Prostate gland (tissue), 2 donors: ENCODE results near the gene ARHGEF11. TPM values are rescaled to one million over a fixed set of nuclear protein-coding genes. Genes with fewer than 3 reads are reported as not detected.

Source experiments
- DNase-seq: peaks from one replicate; pipeline ENCODE4 v3.0.0-alpha.2; 2019; ENCODE audit warnings: low spot score
- H3K27ac ChIP-seq, 2 donors: fragments of 200-600 bp; sonication (generic); 2 replicates each; pipeline ENCODE4 v1.5.1; 2017 to 2019
- H3K27me3 ChIP-seq: fragments of 200-600 bp; sonication (generic); replicated peaks from 2 replicates; pipeline ENCODE4 v1.5.1; 2019; ENCODE audit not compliant: insufficient read depth
- H3K36me3 ChIP-seq, 2 donors: fragments of 200-600 bp; sonication (generic); 1 replicate in 1 of 2; 2 replicates in 1 of 2; pipeline versions ENCODE4 v1.5.1 to v1.8.1; 2017 to 2019
- H3K4me1 ChIP-seq: fragments of 200-600 bp; sonication (generic); replicated peaks from 2 replicates; pipeline ENCODE4 v1.5.1; 2019
- H3K4me3 ChIP-seq, 2 donors: fragments of 200-600 bp; sonication (generic); 2 replicates each; pipeline ENCODE4 v1.5.1; 2017 to 2019
- H3K9me3 ChIP-seq: fragments of 200-600 bp; sonication (generic); 2 replicates; pipeline ENCODE4 v1.5.1; 2017
- POLR2A ChIP-seq: fragments of 450-650 bp; IDR thresholded peaks from one replicate; pipeline ENCODE4 v1.6.1; 2016; ENCODE audit warnings: antibody characterized with exemption, mild to moderate bottlenecking
- POLR2AphosphoS5 ChIP-seq: sonication (generic); formaldehyde crosslinking; IDR thresholded peaks from one replicate; pipeline ENCODE4 v1.6.1; 2017; ENCODE audit warnings: antibody characterized with exemption
- WGBS: methylation state at CpG from one replicate; pipeline ENCODE4 v1.1.5; 2018; 5-methylcytosine and 5-hydroxymethylcytosine counted together
- intact Hi-C: fragments of 100-400 bp; cut with DNase I; formaldehyde crosslinking; loops from one replicate; pipeline ENCODE4 v1.14.2; 2022
- total RNA-seq, 2 donors: library from RNA; depleted of rRNA; stranded (reverse); fragments of >200 nt; gene quantifications; one replicate each; pipeline ENCODE4 v1.1.0, GENCODE V29; 2016
- TF ChIP-seq, protein P1 (sequence below), 4 experiments: fragments of 200-600 bp in 2 of 4; fragments of 450-650 bp in 2 of 4; sonication (generic) in 2 of 4; IDR thresholded peaks; 1 replicate in 3 of 4; 2 replicates in 1 of 4; pipeline ENCODE4 v1.5.1; 2016 to 2019; ENCODE audit warnings: antibody characterized with exemption in 4 of 4, mild to moderate bottlenecking in 2 of 4, moderate library complexity in 2 of 4

The ARHGEF11 gene
- total RNA-seq, 2 donors from 2014 or later = 38.3 to 92.6 TPM

DNA sequence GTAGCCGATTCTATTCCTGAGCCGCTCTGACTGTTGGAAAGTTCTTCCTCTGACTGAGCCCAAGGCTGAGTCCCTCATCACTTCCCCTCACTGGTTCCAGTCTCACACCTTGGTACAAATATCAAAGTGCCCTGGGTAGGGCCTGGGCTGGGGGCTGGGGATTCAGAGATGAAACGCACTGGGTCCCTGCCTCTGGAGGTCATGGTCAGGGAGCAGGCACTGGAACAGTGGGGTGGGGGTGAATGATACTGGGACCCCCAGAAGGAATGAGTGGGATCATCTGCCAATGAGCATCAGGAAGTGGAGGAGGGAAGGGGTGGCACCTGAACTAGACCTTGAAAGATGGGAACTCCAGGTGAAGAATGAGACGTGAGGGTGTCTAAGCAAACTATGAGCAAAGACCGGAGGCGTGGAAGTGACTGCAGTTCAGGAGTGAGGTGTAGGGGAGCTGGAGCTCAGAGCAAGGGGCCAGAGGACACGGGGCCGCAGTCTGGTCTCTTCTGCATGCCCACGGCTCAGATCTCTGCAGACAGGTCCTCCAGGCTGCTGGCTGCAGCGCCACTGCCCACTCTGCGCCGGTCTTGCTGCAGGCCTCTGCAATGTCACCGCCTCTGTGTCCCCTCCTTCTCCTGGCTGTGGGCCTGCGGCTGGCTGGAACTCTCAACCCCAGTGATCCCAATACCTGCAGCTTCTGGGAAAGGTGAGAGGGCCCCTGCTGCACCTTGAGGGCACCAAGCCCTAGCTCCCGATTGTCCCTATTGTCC lies 142.0 kb downstream of the ARHGEF11 start:
- DNase-seq = no peak
- intact Hi-C loops = no loop called here
- Histone ChIP-seq H3K9me3 (no peaks in the 10 kb centered on the region), H3K27me3 (peaks cover 4% of the 10 kb centered on the region), H3K36me3 (no peaks in the 10 kb centered on the region), H3K4me3 (no peak overlapping the region), H3K4me1 (no peaks in the 10 kb centered on the region), H3K27ac (no peak overlapping the region)
- TF ChIP-seq POLR2A = no peak
- no peak for TF ChIP-seq POLR2AphosphoS5
- TF ChIP-seq, protein P1, sequence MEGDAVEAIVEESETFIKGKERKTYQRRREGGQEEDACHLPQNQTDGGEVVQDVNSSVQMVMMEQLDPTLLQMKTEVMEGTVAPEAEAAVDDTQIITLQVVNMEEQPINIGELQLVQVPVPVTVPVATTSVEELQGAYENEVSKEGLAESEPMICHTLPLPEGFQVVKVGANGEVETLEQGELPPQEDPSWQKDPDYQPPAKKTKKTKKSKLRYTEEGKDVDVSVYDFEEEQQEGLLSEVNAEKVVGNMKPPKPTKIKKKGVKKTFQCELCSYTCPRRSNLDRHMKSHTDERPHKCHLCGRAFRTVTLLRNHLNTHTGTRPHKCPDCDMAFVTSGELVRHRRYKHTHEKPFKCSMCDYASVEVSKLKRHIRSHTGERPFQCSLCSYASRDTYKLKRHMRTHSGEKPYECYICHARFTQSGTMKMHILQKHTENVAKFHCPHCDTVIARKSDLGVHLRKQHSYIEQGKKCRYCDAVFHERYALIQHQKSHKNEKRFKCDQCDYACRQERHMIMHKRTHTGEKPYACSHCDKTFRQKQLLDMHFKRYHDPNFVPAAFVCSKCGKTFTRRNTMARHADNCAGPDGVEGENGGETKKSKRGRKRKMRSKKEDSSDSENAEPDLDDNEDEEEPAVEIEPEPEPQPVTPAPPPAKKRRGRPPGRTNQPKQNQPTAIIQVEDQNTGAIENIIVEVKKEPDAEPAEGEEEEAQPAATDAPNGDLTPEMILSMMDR (IDR thresholded peaks at IDR 0.05) = no peak
- WGBS = 73% methylated on average over 15 of the region's 15 CpGs

DNA sequence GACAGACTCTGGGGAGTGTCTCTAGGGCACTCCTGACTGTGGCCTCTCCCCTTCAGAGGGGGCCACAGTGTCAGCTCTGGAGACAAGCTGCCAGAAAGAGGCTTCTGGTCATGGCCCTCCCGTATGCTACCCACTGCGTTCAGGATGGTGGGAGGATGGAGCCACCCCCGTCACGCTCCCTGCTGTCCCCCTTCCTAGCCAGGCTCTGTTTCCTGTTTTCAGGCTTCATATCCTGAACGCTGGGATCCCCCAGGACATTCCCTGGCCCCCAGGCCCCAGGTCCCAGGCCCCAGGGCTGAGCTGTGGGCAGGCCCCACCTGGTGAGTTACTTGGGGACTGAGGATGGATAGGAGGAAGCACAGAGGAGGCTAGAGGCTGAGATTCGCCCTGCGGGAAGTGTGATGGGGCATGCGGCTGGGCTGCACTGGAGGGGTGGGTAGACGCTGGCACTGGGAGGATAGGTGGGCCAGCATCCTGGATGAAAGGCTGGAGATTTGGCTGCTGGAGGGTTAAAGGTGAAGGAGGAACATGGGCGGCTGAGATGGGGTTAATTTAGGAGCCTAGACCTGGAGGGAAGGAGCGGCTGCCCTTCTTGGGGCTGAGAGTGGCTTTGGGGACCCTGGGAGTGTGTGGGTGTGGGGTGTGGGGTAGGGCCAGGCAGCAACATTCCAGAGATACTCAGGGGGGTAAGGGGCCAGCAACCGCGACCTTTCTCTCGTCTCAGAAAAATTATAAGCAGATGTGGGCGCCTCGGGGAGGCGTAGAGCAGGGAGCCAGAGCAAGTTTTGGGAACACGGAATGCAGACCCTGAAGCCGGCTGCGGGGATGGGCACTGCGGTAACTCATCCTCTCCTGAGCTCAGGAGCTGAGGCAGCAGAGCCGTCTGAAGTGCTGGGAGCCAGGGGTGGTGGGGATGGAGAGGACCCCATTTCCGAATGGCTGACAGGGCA lies 143.3 kb downstream of the ARHGEF11 start:
- no peak for DNase-seq
- WGBS = 63% methylated on average over 22 of the region's 23 CpGs
- no peaks in the 10 kb centered on the region for H3K4me1 ChIP-seq

DNA sequence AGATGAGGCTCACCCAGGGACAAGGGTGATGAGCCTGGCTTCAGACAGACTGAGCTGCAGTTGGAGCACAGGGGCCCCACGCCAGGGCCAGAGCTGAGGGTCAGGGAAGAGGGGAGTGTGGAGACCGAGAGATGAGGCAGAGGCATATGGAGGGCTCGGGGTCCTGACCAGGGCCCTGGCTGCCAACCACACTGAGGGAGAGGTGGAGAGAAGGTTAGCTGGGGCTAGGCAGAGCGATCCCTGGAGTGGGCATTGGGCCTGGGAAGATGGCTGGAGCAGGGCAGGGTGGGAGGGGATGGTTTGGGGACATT lies 144.0 kb downstream of the ARHGEF11 start:
- Histone ChIP-seq H3K4me3 (no peak overlapping the region), H3K36me3 (no peaks in the 10 kb centered on the region), H3K27me3 (peaks cover 4% of the 10 kb centered on the region), H3K27ac (no peak overlapping the region), H3K9me3 (no peaks in the 10 kb centered on the region), H3K4me1 (no peaks in the 10 kb centered on the region)
- no peak for DNase-seq
- intact Hi-C loops = no loop called here
- WGBS = 76% methylated on average over 4 of the region's 4 CpGs
- no peak for TF ChIP-seq POLR2A
- TF ChIP-seq, protein P1 (IDR thresholded peaks at IDR 0.05) = no peak
- TF ChIP-seq POLR2AphosphoS5 = no peak

More for the DNA sequence above, 143.3 kb downstream of the ARHGEF11 start:
- no peak overlapping the region for H3K4me3 ChIP-seq
- no peaks in the 10 kb centered on the region for H3K9me3 ChIP-seq
- TF ChIP-seq POLR2AphosphoS5 = no peak
- H3K27ac ChIP-seq = no peak overlapping the region
- no peaks in the 10 kb centered on the region for H3K36me3 ChIP-seq
- H3K27me3 ChIP-seq = peaks cover 4% of the 10 kb centered on the region
- intact Hi-C loops = no loop called here

DNA sequence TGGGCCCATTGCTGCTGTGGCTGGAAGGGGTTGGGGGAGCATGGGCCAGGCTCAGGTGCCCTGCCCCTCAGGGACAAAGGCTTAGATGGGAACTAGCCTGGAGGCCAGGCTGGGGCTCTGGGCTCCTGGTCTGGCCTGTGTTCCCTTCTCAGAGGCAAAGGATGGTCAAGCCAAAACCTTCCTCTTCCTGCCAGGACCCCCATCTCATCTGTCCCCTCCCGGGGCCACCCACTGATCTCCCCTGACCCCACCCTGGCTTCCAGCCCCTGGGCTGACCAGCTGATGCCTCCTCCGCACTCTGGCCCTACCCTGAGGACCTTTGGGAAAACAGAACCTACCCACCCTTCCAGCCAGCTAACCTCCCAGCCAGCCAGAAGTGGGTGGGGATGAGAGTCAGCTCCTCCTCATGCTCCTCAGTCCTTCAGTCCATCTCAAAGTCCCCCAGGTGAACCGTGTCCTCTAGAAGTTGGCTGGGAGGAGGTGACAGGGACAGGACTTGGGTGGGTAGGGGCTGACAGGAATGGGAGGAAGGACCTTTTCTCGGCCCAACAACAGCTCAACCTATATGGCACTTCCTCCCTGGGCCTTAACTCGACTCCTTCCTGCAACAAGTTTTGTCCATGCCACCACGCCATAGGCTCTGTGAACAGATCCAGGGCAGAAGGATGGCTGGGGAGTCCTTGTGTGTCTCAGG lies 144.5 kb downstream of the ARHGEF11 start:
- H3K4me3 ChIP-seq = no peak overlapping the region
- peaks cover 4% of the 10 kb centered on the region for H3K27me3 ChIP-seq
- TF ChIP-seq POLR2AphosphoS5 = no peak
- no peaks in the 10 kb centered on the region for H3K9me3 ChIP-seq
- H3K36me3 ChIP-seq = no peaks in the 10 kb centered on the region
- H3K4me1 ChIP-seq = no peaks in the 10 kb centered on the region
- 66% methylated on average over 6 of the region's 6 CpGs for WGBS
- DNase-seq = no peak
- no peak overlapping the region for H3K27ac ChIP-seq
- intact Hi-C loops = no loop called here

DNA sequence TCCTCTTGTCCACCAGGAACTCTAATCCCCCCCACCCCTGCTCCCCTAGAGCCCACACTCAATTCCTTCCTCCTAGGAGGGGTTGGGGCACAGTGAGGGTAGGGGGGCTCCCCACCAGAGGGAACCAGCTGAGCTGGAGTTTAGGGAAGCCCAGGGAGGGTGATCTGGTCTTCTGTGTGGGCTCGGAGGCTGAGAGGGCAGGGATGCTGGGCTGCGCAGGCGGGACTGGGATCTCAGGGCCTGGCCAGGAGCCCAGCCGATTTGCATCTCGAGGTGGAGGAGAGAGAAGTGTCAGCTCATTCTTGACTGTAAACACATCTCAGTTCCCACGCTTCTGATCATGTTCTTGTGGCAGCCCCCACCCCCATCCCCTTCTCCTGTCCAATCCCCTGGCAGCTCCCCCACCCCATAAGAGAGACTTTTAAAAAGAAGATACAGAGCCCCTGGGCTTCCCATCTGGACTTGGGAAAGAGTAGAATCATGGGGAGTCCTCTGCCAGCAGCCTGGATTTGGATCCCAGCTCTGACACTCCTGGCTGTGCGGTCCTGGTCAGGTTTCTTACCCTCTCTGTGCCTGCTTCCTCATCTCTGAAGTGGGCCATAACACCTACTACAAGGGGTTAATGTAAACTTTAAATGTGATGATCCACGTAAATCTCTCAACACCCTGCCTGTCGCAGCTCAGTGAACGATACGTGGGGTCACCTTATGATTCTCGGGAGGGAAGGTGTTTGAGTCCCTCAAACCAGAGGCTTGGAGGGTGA lies 145.4 kb downstream of the ARHGEF11 start:
- DNase-seq = no peak
- no peak for TF ChIP-seq POLR2AphosphoS5
- TF ChIP-seq, protein P1 (IDR thresholded peaks at IDR 0.05) = no peak
- no peak for TF ChIP-seq POLR2A
- no peak overlapping the region for H3K27ac ChIP-seq
- no peaks in the 10 kb centered on the region for H3K36me3 ChIP-seq
- H3K4me1 ChIP-seq = no peaks in the 10 kb centered on the region
- intact Hi-C loops = no loop called here
- 62% methylated on average over 12 of the region's 12 CpGs for WGBS
- H3K27me3 ChIP-seq = peaks cover 4% of the 10 kb centered on the region
- H3K4me3 ChIP-seq = no peak overlapping the region
- no peaks in the 10 kb centered on the region for H3K9me3 ChIP-seq
